AG10803 (cell line): ENCODE data around the gene NCKAP1.

Source experiments
- DNase-seq: peaks from one replicate; pipeline ENCODE4 v3.0.0; 2010; ENCODE audit warnings: low read depth
- H3K4me3 ChIP-seq: 2 replicates; pipeline ENCODE4 v1.5.1; 2011; ENCODE audit warnings: mild to moderate bottlenecking, low read length, control low read depth
- TF ChIP-seq, protein P1 (sequence below): conservative IDR thresholded peaks from 2 replicates; pipeline ENCODE4 v1.5.1; 2011; ENCODE audit warnings: mild to moderate bottlenecking, low read length, control low read depth, inconsistent platforms

Gene NCKAP1

GRCh38 chr2:183038341-183039300, at the start of gene NCKAP1:
Gene NCKAP1, minus strand, starts transcription at chr2:183038457. Its CDS starts 358 bp downstream, at chr2:183038099.
- H3K4me3 ChIP-seq: peak within 1 kb of the TSS; percentile 81
- TF ChIP-seq, protein P1, sequence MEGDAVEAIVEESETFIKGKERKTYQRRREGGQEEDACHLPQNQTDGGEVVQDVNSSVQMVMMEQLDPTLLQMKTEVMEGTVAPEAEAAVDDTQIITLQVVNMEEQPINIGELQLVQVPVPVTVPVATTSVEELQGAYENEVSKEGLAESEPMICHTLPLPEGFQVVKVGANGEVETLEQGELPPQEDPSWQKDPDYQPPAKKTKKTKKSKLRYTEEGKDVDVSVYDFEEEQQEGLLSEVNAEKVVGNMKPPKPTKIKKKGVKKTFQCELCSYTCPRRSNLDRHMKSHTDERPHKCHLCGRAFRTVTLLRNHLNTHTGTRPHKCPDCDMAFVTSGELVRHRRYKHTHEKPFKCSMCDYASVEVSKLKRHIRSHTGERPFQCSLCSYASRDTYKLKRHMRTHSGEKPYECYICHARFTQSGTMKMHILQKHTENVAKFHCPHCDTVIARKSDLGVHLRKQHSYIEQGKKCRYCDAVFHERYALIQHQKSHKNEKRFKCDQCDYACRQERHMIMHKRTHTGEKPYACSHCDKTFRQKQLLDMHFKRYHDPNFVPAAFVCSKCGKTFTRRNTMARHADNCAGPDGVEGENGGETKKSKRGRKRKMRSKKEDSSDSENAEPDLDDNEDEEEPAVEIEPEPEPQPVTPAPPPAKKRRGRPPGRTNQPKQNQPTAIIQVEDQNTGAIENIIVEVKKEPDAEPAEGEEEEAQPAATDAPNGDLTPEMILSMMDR: peak; percentile 41
- peak; percentile 87 for DNase-seq

DNA sequence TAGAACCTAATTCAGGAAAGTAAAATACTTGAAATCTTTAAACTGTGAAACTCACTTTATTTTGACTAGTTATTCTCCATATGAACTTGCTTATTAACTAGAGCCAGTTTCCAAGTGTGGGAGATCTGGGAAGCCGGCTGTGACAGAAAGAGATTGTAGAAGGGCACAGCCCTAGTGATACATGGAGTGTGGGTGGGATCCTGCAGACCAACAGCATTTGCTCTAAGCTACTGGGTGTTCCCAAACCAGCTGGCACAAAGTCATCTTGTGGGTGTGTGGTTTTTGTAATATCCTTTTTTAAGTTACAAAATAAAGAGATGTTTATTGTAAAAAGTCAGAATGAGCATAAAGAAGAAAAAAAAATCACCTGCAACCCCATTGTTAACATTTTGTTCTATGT, 43.7 kb upstream of the NCKAP1 start:
- DNase-seq: peak; percentile 6
- no peak overlapping the region for H3K4me3 ChIP-seq
- TF ChIP-seq, protein P1: no peak

- peak overlapping the region; percentile 90 for H3K4me3 ChIP-seq
- peak; percentile 24 for DNase-seq
- TF ChIP-seq, protein P1: no peak
Observed at GRCh38 chr2:183079139-183079775, 41.0 kb upstream of the NCKAP1 start.

GRCh38 chr2:183078464-183079138, 40.3 kb upstream of the NCKAP1 start, which contains the start of gene DUSP19:
Gene DUSP19, plus strand, starts transcription at chr2:183078747. Its CDS starts 187 bp downstream, at chr2:183078934.
- H3K4me3 ChIP-seq: peak within 1 kb of the TSS; percentile 90
- TF ChIP-seq, protein P1: no peak
- peak; percentile 82 for DNase-seq

GRCh38 chr2:183078163-183078463, 39.9 kb upstream of the NCKAP1 start:
- peak; percentile 7 for DNase-seq
- TF ChIP-seq, protein P1: no peak
- peak overlapping the region; percentile 90 for H3K4me3 ChIP-seq

DNA sequence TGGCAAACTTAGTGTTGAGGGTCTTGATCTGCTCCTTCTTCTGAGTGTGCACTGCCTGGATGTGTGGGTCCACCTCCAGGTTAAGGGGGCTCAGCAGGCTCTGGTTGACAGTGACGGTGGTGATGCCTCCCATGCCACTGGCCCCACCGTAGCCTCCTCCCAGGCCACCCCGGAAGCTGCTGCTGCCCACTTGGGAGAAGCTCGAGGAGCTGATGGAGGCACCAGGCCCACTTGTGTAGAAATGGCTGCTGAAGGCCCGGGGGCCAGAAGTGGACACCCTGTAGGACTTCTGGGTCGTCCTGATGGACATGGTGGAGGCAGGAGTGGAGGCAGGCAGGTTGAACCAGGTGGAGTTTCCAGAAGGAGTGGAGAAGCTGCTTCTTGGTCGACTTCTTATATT, 33.9 kb upstream of the NCKAP1 start:
- DNase-seq: no peak
- TF ChIP-seq, protein P1: no peak
- H3K4me3 ChIP-seq: no peak overlapping the region
